ENCODE measurements around the gene NEMP1.
"Not testable (repeated sequence)": the region's sequence is repeated elsewhere in the genome, so short reads cannot be mapped to it uniquely, and the experiment has no call there.

DNA sequence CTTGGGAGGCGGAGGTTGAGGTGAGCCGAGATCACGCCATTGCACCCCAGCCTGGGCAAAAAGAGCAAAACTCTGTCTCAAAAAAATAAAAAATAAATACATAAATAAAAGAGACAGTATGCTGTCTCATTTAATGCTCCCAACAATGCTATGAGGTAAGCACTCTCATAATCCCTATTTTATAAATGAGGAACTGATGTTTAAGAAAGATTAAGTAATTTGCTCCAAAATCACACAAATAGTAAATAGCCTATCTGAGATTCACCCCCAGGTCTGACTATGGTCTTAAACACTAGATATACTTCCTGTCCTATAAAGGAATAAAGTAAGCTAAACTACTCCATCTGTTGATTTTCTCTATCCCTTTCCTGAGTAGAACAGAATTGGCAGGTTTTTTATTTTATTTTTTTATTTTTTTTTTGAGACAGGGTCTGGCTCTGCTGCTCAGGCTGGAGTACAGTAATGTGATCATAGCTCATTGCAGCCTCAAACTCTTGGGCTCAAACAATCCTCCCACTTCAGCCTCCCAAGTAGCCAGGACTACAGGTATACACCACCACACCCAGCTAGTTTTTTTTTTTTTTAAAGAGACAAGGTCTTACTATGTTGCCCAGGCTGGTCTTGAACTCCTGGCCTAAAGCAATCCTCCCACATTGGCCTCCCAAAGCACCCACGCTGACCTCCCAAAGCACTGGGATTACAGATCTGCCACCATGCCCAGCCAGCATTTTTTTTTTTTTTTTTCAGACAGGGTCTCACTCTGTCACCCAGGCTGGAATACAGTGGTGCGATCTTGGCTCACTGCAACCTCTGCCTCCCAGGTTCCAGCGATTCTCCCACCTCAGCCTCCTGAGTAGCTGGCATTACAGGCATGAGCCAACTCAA, 4.8 kb downstream of the NEMP1 start:
- not testable (repeated sequence) for TF ChIP-seq CTCF, POLR2A (IDR thresholded peaks at IDR 0.05)

All from vagina (tissue), 2 donors.